Astrocyte (in vitro differentiated cells and primary cell): Measurements from ENCODE around the gene GNAQ. TPM values are rescaled to one million over a fixed set of nuclear protein-coding genes. Genes with fewer than 3 reads are reported as not detected.

Experiments
- DNase-seq: peaks from one replicate; pipeline ENCODE4 v3.0.0-alpha.2; 2010; ENCODE audit warnings: low read depth
- FAIRE-seq: peaks from 2 replicates; lab custom pipeline; 2011; peaks lifted over from hg19 to GRCh38; lab: Jason Lieb, UNC
- H2AFZ ChIP-seq: 2 replicates; pipeline ENCODE4 v1.6.0; 2012; ENCODE audit warnings: low read depth, low read length, inconsistent platforms
- H3K27ac ChIP-seq: 2 replicates; pipeline ENCODE4 v1.5.1; 2011; ENCODE audit warnings: low read depth, low read length, inconsistent platforms
- H3K27me3 ChIP-seq: 2 replicates; pipeline ENCODE4 v1.6.0; 2011; ENCODE audit warnings: low read length, inconsistent platforms; ENCODE audit not compliant: insufficient read depth
- H3K36me3 ChIP-seq: 2 replicates; pipeline ENCODE4 v1.5.1; 2011; ENCODE audit warnings: low read length, inconsistent platforms; ENCODE audit not compliant: insufficient read depth
- H3K4me1 ChIP-seq: 2 replicates; pipeline ENCODE4 v1.5.1; 2011; ENCODE audit warnings: low read length, inconsistent platforms; ENCODE audit not compliant: insufficient read depth
- H3K4me2 ChIP-seq: 2 replicates; pipeline ENCODE4 v1.6.0; 2012; ENCODE audit warnings: low read length, inconsistent platforms
- H3K4me3 ChIP-seq: 2 replicates; pipeline ENCODE4 v1.5.1; 2011; ENCODE audit warnings: low read depth, mild to moderate bottlenecking, low read length, inconsistent platforms; ENCODE audit not compliant: insufficient read depth
- H3K79me2 ChIP-seq: 2 replicates; pipeline ENCODE4 v1.6.0; 2012; ENCODE audit warnings: mild to moderate bottlenecking, low read length, inconsistent platforms; ENCODE audit not compliant: insufficient read depth
- H3K9ac ChIP-seq: 2 replicates; pipeline ENCODE4 v1.6.0; 2012; ENCODE audit warnings: mild to moderate bottlenecking, low read length, inconsistent platforms
- H3K9me3 ChIP-seq: 2 replicates; pipeline ENCODE4 v1.5.1; 2012; ENCODE audit warnings: low read depth, mild to moderate bottlenecking, low read length, inconsistent platforms; ENCODE audit not compliant: insufficient read depth
- H4K20me1 ChIP-seq: 2 replicates; pipeline ENCODE4 v1.6.0; 2012; ENCODE audit warnings: low read length, inconsistent platforms; ENCODE audit not compliant: insufficient read depth
- H3K27ac Mint-ChIP-seq: one replicate; pipeline ENCODE4 v1.8.0; 2021; ENCODE audit warnings: mild to moderate bottlenecking, mixed read lengths; ENCODE audit not compliant: unreplicated experiment
- H3K27me3 Mint-ChIP-seq: one replicate; pipeline ENCODE4 v1.8.0; 2021; ENCODE audit warnings: low read depth, mixed read lengths; ENCODE audit not compliant: unreplicated experiment
- H3K36me3 Mint-ChIP-seq: one replicate; pipeline ENCODE4 v1.8.0; 2021; ENCODE audit warnings: low read depth, mixed read lengths; ENCODE audit not compliant: unreplicated experiment
- H3K4me1 Mint-ChIP-seq: one replicate; pipeline ENCODE4 v1.8.0; 2021; ENCODE audit warnings: low read depth, mixed read lengths; ENCODE audit not compliant: unreplicated experiment
- H3K4me3 Mint-ChIP-seq: one replicate; pipeline ENCODE4 v1.8.0; 2021; ENCODE audit warnings: mild to moderate bottlenecking, moderate library complexity, mixed read lengths; ENCODE audit not compliant: unreplicated experiment
- H3K9me3 Mint-ChIP-seq: one replicate; pipeline ENCODE4 v1.8.0; 2021; ENCODE audit warnings: mild to moderate bottlenecking, mixed read lengths; ENCODE audit not compliant: unreplicated experiment
- EZH2 ChIP-seq: IDR thresholded peaks from 2 replicates; pipeline ENCODE4 v1.6.1; 2012; ENCODE audit warnings: mild to moderate bottlenecking, low read length, inconsistent platforms; ENCODE audit not compliant: insufficient read depth
- total RNA-seq: library from RNA; stranded (reverse); gene quantifications from 2 replicates; pipeline ENCODE4 v1.2.1, GENCODE V29; 2021
- TF ChIP-seq, protein P1 (sequence below): IDR thresholded peaks from 2 replicates; pipeline ENCODE4 v1.5.1; 2011; ENCODE audit warnings: low read depth, mild to moderate bottlenecking, inconsistent platforms, low read length, moderate library complexity; ENCODE audit not compliant: insufficient read depth

The GNAQ gene
- total RNA-seq, 1 donor from 2014 or later = 74.9 TPM

- Histone ChIP-seq H3K4me3 (no peak overlapping the region), H4K20me1 (no peaks in the 10 kb centered on the region), H3K27me3 (no peaks in the 10 kb centered on the region), H3K9ac (no peak overlapping the region), H3K9me3 (no peaks in the 10 kb centered on the region), H3K4me2 (no peak overlapping the region), H3K79me2 (no peaks in the 10 kb centered on the region), H3K36me3 (no peaks in the 10 kb centered on the region), H2AFZ (no peak overlapping the region), H3K27ac (no peak overlapping the region), H3K4me1 (peaks cover 5% of the 10 kb centered on the region)
- H3K27ac Mint-ChIP-seq = no peak overlapping the region
- no peak overlapping the region for H3K4me3 Mint-ChIP-seq
- peak; percentile 81 for DNase-seq
- peaks cover 3% of the 10 kb centered on the region for H3K36me3 Mint-ChIP-seq
- no peak for FAIRE-seq
- H3K9me3 Mint-ChIP-seq = no peaks in the 10 kb centered on the region
- no peaks in the 10 kb centered on the region for H3K27me3 Mint-ChIP-seq
- H3K4me1 Mint-ChIP-seq = peaks cover 40% of the 10 kb centered on the region
- TF ChIP-seq, protein P1, sequence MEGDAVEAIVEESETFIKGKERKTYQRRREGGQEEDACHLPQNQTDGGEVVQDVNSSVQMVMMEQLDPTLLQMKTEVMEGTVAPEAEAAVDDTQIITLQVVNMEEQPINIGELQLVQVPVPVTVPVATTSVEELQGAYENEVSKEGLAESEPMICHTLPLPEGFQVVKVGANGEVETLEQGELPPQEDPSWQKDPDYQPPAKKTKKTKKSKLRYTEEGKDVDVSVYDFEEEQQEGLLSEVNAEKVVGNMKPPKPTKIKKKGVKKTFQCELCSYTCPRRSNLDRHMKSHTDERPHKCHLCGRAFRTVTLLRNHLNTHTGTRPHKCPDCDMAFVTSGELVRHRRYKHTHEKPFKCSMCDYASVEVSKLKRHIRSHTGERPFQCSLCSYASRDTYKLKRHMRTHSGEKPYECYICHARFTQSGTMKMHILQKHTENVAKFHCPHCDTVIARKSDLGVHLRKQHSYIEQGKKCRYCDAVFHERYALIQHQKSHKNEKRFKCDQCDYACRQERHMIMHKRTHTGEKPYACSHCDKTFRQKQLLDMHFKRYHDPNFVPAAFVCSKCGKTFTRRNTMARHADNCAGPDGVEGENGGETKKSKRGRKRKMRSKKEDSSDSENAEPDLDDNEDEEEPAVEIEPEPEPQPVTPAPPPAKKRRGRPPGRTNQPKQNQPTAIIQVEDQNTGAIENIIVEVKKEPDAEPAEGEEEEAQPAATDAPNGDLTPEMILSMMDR = no peak
- TF ChIP-seq EZH2 = no peak
Measured at GRCh38 chr9:77743386-77743785, 288.2 kb downstream of the GNAQ start.

DNA sequence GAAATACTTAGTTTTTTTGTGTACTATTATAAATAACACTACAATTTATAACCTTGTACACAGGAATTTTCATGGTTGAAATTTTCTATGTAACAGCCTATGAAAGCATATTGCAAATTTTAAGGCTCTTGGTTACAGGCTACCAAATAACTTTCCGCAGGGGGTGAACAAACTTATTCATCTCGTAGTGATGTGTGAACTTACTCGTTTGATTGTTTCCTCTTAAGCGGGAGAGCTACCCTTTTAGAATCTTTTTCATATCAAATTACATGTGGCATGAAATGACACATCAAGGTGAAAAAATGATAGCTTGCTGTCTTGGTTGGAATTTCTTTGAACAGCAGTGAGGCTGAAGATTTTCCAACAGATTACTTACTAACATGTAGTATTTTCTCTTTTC lies 292.7 kb downstream of the GNAQ start:
- Histone ChIP-seq H3K9ac (no peak overlapping the region), H4K20me1 (no peaks in the 10 kb centered on the region), H3K4me3 (no peak overlapping the region), H3K4me2 (no peak overlapping the region), H3K36me3 (no peaks in the 10 kb centered on the region), H3K27me3 (no peaks in the 10 kb centered on the region), H3K27ac (no peak overlapping the region), H3K9me3 (no peaks in the 10 kb centered on the region), H2AFZ (no peak overlapping the region), H3K79me2 (no peaks in the 10 kb centered on the region), H3K4me1 (peaks cover 7% of the 10 kb centered on the region)
- H3K4me3 Mint-ChIP-seq = no peak overlapping the region
- no peaks in the 10 kb centered on the region for H3K27me3 Mint-ChIP-seq
- peaks cover 8% of the 10 kb centered on the region for H3K4me1 Mint-ChIP-seq
- FAIRE-seq (no peak), DNase-seq (no peak)
- H3K27ac Mint-ChIP-seq = no peak overlapping the region
- H3K9me3 Mint-ChIP-seq = no peaks in the 10 kb centered on the region
- no peak for TF ChIP-seq EZH2
- TF ChIP-seq, protein P1 = no peak
- H3K36me3 Mint-ChIP-seq = peaks cover 2% of the 10 kb centered on the region

GRCh38 chr9:77735494-77735893 lies 296.1 kb downstream of the GNAQ start:
- Histone ChIP-seq H3K27me3 (no peaks in the 10 kb centered on the region), H3K36me3 (no peaks in the 10 kb centered on the region), H2AFZ (no peak overlapping the region), H3K9me3 (no peaks in the 10 kb centered on the region), H3K79me2 (no peaks in the 10 kb centered on the region), H4K20me1 (peaks cover 3% of the 10 kb centered on the region), H3K4me3 (no peak overlapping the region), H3K27ac (peak overlapping the region; percentile 42), H3K4me1 (peaks cover 7% of the 10 kb centered on the region), H3K9ac (no peak overlapping the region), H3K4me2 (peak overlapping the region; percentile 1)
- TF ChIP-seq EZH2 = no peak
- TF ChIP-seq, protein P1 = no peak
- H3K4me3 Mint-ChIP-seq = no peak overlapping the region
- peaks cover 15% of the 10 kb centered on the region for H3K4me1 Mint-ChIP-seq
- peaks cover 7% of the 10 kb centered on the region for H3K36me3 Mint-ChIP-seq
- H3K27ac Mint-ChIP-seq = no peak overlapping the region
- no peaks in the 10 kb centered on the region for H3K27me3 Mint-ChIP-seq
- no peaks in the 10 kb centered on the region for H3K9me3 Mint-ChIP-seq
- no peak for FAIRE-seq
- DNase-seq = peak; percentile 89
